SIG-M5 treated with dmso at 0.1 percent for 504 hours (cell line): ENCODE measurements around the gene MPHOSPH6.
"Not testable (repeated sequence)": the region's sequence is repeated elsewhere in the genome, so short reads cannot be mapped to it uniquely, and the experiment has no call there.

ENCODE experiments used
- DNase-seq: peaks from one replicate; lab custom pipeline; 2025; ENCODE audit not compliant: unreplicated experiment; lab: John Stamatoyannopoulos, UW

Gene MPHOSPH6

GRCh38 chr16:82124651-82125050, 45.4 kb downstream of the MPHOSPH6 start:
- DNase-seq, result no peak

DNA sequence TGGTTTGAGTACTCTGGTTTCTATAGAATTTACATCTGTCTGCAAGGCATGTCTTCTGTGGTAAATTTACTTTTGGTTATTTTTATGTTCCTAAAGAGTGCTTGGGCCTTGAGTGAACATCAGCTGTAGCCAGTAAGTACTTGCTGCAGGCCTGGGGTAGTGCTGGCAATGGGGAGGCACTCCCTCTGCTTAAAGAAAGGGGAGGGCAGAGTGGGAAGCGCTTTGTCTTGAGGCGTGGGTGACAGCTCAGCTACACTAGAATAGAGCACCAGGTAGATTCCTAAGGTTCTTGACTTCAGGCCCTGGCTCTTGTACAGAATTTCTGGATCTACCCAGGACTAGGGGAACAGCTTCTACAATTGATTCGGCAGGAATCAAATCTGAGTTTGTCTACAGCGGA, 50.6 kb downstream of the MPHOSPH6 start:
- no peak for DNase-seq

DNA sequence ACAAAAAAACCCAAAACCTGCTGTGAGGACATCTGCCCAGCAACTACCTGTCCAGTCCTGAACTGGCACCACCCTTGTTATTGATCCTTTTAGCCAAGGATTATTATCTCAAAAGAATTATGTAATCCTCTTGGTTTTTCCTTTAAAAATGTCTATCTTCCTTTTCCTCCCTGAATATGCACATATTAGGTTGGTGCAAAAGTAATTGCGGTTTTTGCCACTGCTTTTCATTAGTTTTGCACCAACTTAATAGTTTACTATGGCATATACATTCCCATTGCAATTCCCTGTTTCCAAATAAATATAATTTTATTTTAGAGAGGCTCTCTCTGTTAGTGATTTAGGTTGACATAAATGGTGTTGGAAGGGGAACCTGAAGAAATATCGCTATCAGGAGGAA, 51.3 kb downstream of the MPHOSPH6 start:
- no peak for DNase-seq

DNA sequence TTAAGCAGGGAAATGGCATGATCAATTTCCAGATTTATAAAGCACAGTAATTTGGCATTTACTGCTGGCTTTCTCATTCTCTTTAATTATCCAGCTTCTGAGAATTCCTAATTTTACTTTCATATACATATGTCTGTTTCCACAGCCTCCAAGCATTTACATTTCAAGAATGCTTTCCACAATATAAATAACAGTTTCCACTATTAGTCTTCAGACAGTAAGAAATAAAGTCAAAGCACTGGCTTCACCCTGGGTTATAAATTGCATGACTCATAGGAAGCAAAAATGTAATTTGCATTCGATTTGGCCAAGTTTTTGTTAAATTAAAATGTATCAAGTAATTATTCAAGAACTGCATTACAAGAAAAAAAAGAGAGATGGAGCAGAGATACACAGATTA, 53.5 kb downstream of the MPHOSPH6 start:
- DNase-seq, result no peak

DNA sequence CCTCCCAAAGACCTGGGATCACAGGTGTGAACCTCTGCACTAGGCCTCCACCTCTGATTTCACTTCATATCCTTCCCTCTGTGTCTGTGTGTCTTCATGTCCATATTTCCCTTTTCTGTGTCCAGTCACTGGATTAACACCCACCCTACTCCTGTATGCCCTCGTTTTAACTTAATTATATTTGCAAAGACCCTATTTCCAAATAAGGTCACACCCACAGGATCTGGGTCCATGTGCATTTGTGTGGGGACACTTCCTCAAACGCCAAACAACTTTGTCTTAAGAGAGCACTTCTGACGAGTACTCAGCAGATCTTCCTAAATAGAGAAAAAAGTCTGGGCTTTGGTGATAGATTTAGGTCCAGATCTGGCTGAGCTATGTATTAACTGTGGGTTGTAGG, 56.3 kb downstream of the MPHOSPH6 start:
- DNase-seq, result no peak

DNA sequence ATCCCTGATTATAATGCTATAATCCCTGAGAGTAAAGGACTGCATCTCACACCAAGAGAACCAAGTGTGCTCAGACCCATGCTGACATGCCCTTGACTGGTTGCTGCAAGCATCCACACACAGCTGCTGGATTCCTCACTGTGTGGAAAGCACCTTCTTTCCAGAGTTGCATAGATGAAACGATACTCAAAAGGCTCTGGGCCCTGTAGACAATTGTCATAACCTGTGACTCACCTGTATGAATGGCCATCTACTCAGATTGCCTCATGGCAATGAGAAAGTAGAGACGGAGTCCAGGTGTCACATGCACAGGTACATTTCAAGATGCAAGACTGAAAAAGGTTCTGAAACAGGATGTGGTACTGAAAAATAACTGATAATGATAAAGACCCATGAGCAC, 58.1 kb downstream of the MPHOSPH6 start:
- DNase-seq, result peak; percentile 6

DNA sequence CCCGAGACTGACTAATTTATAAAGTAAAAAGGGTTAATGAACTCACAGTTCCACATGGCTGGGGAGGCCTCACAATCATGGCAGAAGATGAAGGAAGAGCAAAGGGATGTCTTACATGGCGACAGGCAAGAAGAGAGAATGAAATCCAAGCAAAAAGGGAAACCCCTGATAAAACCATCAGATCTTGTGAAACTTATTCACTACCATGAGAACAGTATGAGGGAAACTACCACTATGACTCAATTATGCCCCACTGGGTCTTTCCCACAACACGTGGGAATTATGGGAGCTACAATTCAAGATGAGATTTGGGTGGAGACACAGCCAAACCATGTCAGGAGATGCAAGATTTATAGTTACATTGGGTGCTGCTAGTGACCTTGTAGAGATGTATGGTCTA, 60.8 kb downstream of the MPHOSPH6 start:
- DNase-seq, result not testable (repeated sequence)

GRCh38 chr16:82108774-82109173, 61.2 kb downstream of the MPHOSPH6 start:
- no peak for DNase-seq

- DNase-seq, result no peak
These were observed 61.9 kb downstream of the MPHOSPH6 start for GRCh38 chr16:82108100-82108499.

- DNase-seq, result no peak
These were observed 64.9 kb downstream of the MPHOSPH6 start for GRCh38 chr16:82105107-82105506.
